ENCODE measurements around the gene UBE2E3.
"Not testable (repeated sequence)": the region's sequence is repeated elsewhere in the genome, so short reads cannot be mapped to it uniquely, and the experiment has no call there.

Gene UBE2E3

GRCh38 chr2:181025004-181025403 lies 44.6 kb downstream of the UBE2E3 start:
- DNase-seq (ENCODE audit: low read depth in 2 of 2) = no peak

DNA sequence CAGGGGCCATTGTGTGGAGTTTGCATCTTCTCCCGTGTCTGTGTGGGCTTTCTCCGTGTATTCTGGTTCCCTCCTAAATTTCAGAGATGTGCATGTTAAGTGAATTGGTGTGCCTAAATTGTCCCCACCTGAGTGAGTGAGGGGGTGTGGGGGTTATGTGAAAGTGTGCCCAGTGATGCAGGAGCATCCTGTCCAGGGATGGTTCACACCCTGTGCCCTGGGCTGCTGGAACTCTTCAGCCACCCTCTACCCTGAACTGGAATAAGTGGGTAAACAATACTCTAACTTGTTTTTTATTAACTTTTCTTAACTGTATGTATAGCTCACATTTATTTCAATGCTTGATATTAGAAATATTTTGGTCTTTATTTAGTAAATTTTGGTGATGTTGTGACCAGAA lies 56.0 kb downstream of the UBE2E3 start:
- DNase-seq (ENCODE audit: low read depth in 2 of 2) = no peak

DNA sequence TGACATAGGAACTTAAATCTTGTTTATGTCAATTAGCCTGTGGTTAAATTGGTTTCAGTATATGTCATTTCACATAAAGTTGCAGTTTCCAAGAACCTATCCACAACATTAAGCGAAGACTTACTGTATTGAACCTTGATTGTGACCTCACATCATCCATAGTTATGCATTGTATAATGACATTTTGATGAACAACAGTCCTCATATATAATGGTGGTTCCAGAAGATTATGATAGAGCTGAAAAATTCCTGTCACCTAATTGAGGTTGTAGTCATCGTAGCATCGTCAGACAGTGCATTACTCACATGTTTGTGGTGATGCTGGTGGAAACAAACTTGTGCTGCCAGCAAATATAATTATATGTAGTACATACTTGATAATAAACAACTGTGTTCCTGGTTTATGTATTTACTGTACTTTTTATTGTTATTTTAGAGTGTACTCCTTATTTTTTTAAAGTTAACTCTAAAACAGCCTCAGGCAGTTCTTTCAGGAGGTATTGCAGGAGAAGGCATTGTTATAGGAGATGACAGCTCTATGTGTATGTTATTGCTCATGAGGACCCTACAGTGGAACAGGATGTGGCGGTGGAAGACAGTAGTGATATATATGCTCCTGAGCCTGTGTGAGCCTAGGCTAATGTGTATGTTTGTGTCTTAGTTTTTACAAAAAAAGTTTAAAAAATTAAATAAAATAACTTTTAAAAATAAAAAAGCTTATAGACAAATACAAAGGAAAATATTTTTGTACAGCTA lies 56.6 kb downstream of the UBE2E3 start:
- DNase-seq (ENCODE audit: low read depth in 2 of 2) = no peak

- DNase-seq (ENCODE audit: low read depth in 2 of 2) = no peak
Observed at GRCh38 chr2:181037922-181038321, 57.5 kb downstream of the UBE2E3 start.

GRCh38 chr2:181038796-181039195 lies 58.4 kb downstream of the UBE2E3 start:
- no peak for DNase-seq (ENCODE audit: low read depth in 2 of 2)

- not testable (repeated sequence) for DNase-seq (ENCODE audit: low read depth in 2 of 2)
Observed at GRCh38 chr2:181040839-181041238, 60.4 kb downstream of the UBE2E3 start.

DNA sequence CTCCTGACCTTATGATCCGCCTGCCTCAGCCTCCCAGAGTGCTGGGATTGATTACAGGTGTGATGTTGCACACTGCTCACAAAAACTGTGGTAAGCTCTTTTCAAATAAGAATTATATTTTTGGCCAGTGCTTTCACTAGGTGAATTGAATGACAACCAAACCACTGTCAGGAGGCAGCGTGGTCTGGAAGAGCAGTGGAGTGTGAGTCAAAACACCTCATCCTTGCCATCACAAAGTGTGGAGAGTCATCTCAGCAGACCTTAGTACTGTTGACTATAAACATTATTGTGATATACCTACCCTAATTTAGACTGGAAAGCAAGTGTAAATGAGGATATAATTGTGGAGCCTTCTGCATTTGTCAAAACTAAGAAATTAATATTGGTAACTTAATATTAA lies 61.3 kb downstream of the UBE2E3 start:
- no peak for DNase-seq (ENCODE audit: low read depth in 2 of 2)

GRCh38 chr2:181042706-181043105 lies 62.3 kb downstream of the UBE2E3 start:
- no peak for DNase-seq (ENCODE audit: low read depth in 2 of 2)

DNA sequence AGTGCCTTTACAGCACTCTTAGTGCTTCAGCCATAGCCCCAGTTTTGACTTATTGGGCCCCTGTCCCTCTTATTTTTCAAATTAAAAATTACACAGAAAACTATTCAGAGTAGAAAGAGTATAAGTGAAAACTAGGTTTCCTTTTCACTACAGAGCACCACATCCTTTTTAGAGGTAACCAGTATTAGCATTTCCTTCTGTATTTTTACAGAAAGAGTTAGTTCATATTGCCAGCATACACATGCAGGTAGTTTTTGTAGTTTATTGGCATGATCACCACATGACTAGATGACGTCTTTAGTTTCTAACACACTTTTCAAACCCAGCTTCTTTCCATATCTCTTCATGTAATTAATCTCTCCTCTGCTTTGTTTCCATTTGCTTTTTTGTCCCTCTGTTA lies 66.4 kb downstream of the UBE2E3 start:
- no peak for DNase-seq (ENCODE audit: low read depth in 2 of 2)

- DNase-seq (ENCODE audit: low read depth in 2 of 2) = no peak
Observed at GRCh38 chr2:181047829-181048228, 67.4 kb downstream of the UBE2E3 start.

DNA sequence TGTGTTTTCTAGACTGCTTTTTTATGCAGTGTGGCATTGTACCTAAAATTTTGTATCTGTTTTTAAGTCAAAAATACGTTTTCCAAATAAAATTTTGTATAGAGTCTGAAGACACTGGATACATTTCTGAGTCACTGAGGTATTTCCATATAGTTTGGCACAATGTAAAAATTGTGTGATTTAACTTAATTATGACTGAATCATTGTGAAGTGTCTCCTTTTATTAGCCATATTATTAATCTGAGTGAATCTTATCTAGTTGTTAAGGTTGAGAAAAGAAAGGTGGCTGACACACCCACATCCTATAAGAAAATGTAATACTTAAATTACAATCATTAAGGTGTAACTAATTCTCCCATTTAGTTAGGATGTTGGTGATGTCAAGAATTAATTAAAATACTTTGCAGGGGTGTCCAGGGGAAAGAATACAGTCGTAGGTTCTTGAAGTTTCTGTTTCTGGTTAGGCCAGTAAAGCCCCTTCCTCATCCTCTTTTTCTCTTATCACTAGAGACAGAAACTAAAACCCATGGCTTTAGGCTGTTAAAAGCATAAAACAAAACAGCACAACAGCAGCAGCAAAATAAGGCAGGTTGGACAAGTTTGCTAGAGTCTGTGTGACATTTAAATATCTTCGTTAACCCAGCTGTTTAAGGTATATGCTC lies 71.6 kb downstream of the UBE2E3 start:
- no peak for DNase-seq (ENCODE audit: low read depth in 2 of 2)

GRCh38 chr2:181052523-181052891 lies 72.1 kb downstream of the UBE2E3 start:
- DNase-seq (ENCODE audit: low read depth in 2 of 2) = no peak

GRCh38 chr2:181054256-181054655 lies 73.9 kb downstream of the UBE2E3 start:
- no peak for DNase-seq (ENCODE audit: low read depth in 2 of 2)

GRCh38 chr2:181054843-181055242 lies 74.4 kb downstream of the UBE2E3 start:
- DNase-seq (ENCODE audit: low read depth in 2 of 2) = no peak

- DNase-seq (ENCODE audit: low read depth in 2 of 2) = peak in 1 of 2 donors; percentile 20
Observed at GRCh38 chr2:181058378-181059269, 78.2 kb downstream of the UBE2E3 start.

- no peak for DNase-seq (ENCODE audit: low read depth in 2 of 2)
Observed at GRCh38 chr2:181063696-181064095, 83.3 kb downstream of the UBE2E3 start.

GRCh38 chr2:181065458-181065857 lies 85.1 kb downstream of the UBE2E3 start:
- no peak for DNase-seq (ENCODE audit: low read depth in 2 of 2)

DNA sequence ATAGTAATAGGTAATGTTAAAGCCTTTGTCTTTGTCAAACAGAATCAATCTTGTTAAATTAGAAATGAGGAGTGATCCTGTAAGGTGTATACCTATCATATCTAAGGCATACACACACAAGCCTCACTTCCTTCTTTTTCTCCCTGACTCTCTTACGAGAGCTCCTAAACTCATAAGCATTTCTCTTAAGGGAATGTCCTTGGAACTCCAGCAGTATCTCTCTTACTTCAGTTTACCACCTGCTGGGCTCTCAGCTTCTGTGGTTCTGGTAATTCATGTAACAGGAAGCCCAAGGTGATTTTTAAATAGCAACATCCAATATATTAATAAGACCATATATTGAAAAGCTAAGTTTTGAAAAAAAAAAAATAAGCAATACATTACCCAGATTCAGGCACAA lies 85.9 kb downstream of the UBE2E3 start:
- no peak for DNase-seq (ENCODE audit: low read depth in 2 of 2)

GRCh38 chr2:181070119-181070835 lies 89.9 kb downstream of the UBE2E3 start:
- DNase-seq (ENCODE audit: low read depth in 2 of 2) = no peak

- DNase-seq (ENCODE audit: low read depth in 2 of 2) = no peak
Observed at GRCh38 chr2:181070836-181071200, 90.4 kb downstream of the UBE2E3 start.

- no peak for DNase-seq (ENCODE audit: low read depth in 2 of 2)
Observed at GRCh38 chr2:181072486-181073235, 92.3 kb downstream of the UBE2E3 start.

Measured in activated CD4-positive, alpha-beta T cell treated with anti-CD3 and anti-CD28 coated beads for 24 hours (primary cell).